Fibroblast of lung (primary cell): ENCODE measurements around the gene GBF1.

Experiments
- CTCF ChIP-seq, 2 donors: IDR thresholded peaks in 1 of 2; conservative IDR thresholded peaks in 1 of 2; 1 replicate in 1 of 2; 2 replicates in 1 of 2; pipeline ENCODE4 v1.5.1; 2011 to 2012; ENCODE audit warnings: low read length in 2 of 2, control low read depth in 1 of 2, inconsistent platforms in 1 of 2, low read depth in 1 of 2, mild to moderate bottlenecking in 1 of 2
- EZH2 ChIP-seq: IDR thresholded peaks from 2 replicates; pipeline ENCODE4 v1.5.1; 2012; ENCODE audit warnings: low read length, control low read depth, mild to moderate bottlenecking; ENCODE audit errors: missing control alignments

- TF ChIP-seq CTCF (conservative IDR thresholded peaks at IDR 0.05 in 1 of 2, IDR thresholded peaks at IDR 0.05 in 1 of 2; ENCODE audit: low read depth in 1 of 2, low read length in 2 of 2) (no peak), EZH2 (no peak)
These were observed 167.8 kb downstream of the GBF1 start for GRCh38 chr10:102413053-102413705.
